ENCODE measurements around the gene HPCAL1.

The HPCAL1 gene

DNA sequence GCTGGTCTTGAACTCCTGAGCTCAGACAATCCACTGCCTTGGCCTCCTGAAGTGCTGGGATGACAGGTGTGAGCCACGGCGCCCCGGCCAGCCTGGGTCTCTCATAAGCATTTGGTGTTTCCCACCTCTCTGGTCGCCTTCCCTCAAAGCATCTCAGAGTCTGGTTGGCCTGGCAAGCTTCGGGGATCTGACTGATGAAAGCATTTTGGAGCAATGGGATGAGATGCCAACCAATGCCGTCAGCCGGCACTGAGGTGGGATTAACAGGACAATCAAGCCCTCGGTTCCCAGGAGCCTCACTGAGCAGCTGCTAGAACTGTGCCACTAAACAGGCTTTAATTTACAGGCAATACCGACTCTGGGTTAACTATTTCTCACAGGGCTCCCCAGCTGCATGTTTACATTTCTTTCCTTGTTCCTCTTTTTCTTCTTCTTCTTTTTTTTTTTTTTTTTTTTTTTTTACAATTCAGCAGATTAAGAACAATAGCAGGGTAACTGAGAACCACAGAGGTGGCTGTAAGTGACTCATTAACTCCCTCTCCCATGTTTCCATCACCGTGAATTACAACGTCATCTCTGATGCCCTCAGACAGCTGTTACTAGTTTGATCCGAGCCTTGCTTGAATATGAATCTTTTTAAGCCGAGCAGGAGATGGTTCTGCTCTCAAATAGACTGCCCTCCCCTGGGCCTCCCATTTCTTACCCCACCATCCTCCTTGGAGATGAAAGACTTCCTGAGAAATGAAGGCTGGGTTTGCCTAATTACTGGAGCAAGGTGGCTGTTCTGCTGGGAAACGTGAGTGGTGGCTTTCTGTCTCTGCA, 107.5 kb downstream of the HPCAL1 start:
- peak; percentile 56 for DNase-seq

DNA sequence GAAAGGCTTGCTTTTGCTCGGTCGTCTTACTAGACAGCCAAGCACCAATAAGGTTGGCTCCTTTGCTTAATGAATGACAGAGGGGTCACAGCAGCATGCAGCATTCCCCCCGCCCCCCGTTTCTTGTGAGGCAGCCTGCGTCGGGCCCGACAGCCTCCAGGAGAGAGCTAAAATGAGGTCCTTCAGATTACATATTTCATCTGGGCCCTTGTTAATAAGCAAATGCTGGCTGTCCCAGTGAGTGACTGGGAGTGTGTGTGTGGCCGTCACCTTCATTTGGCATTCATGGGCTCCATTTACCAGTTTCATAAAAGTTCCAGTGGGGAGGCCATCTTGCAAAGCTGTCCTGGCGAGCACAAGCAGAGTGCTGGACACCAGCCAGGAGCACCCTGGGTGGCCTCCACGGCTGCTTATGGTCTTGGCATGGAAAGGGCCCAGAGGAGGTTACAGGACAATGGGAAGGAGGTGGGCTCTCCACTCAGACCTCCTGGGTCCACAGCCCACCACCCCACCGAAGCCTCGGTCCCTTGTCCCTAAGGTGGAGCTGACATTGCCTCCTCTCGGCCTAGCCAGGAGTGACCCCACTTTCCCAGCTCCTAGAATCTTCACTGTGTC, 108.2 kb downstream of the HPCAL1 start:
- DNase-seq = peak; percentile 26

DNA sequence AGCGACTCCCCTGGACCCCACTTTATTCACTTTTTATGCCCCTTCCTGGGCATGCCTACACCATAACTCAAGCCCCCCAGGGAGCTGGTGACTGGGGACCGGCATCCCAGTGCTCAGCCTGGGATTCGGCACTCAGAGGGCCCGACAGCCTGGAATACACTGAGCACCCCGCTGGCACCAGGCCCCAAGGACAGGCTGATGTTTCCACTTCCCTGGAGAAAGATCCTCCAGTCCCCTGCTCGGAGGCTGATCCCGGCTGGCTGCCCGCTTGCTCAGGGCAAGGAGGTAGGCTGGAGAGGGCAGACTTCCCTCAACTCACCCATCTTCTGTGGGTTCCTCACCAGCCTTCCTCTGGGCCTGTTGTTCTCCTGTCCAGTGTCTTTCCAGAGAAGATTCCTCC, 108.9 kb downstream of the HPCAL1 start:
- no peak for DNase-seq

DNA sequence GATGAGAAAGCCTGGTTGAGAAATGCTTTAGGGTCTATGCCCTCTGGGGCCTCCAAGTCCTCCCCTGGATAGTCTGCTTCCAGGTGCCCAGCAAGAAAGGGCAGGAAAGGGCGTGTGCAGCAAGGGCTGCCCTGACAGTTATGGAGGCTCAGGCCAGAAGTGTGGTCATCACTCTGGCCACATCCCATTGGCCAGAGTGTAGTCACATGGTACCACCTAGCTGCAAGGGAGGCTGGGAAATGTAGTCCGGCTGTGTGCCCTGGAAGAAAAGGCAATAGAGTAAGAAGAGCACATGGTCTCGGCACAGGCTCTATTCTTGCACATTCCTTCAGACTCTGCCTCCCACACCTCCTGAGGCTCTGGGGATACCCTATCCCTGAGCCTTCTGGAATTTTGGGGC, 109.7 kb downstream of the HPCAL1 start:
- peak; percentile 43 for DNase-seq

DNA sequence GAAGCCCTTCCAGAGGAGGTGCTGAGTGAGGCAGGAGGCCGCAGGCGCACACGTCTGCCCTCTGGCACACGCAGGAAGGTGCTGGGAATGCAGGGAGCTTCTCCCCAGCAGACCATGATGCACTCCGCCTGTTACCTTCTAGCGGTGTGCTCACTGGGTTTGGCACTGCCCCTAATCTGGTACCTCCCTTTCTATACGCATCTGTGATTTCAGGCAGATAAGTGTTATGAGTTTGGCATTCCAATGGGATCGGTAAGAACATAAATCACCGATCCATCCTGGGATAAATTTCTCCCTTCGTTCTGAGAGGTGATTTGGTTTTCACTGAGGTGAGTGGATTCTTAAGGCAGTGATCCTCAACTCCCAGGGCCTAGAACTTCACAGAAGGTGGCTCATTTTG, 110.8 kb downstream of the HPCAL1 start:
- no peak for DNase-seq

DNA sequence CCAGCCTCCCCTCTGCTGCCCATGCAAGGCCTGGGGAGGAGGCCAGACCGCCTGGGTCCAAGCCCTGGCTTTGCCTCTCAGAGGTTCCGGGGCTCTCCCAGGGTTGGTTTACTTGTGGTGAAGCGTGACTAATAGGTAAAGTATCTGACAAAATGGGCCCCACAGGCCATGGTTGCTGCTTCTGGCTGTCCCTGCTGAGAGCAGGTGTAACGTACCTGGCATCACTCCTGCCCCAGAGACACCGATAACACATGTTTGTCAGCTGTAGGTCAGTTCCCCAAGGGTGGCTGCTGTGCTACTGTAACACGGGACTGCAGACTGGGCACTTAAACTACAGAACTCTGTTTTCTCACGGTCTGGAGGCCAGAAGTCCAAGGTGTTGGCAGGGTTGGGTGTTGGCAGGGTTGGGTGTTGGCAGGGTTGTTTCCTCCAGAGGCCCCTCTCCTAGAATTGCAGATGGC, 111.3 kb downstream of the HPCAL1 start:
- DNase-seq = peak; percentile 34

DNA sequence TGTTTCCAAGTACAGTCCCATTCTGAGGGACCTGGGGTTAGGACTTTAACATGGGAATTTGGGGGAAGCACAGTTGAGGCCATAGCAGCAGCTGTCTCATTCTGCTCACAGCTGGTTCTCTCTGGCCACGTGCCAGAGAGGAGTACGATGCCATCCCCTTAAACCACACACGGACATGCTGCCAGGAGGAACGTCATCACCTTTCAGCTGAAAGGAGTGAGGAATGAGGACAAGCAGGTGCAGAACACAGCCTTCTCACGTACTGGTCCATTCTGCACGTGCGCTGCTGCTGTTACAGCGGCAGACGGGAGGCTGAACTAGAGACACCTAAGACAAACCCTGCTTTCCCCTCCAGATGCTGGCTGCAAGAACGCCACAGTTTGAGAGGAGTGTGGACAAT, 111.9 kb downstream of the HPCAL1 start:
- peak; percentile 23 for DNase-seq

DNA sequence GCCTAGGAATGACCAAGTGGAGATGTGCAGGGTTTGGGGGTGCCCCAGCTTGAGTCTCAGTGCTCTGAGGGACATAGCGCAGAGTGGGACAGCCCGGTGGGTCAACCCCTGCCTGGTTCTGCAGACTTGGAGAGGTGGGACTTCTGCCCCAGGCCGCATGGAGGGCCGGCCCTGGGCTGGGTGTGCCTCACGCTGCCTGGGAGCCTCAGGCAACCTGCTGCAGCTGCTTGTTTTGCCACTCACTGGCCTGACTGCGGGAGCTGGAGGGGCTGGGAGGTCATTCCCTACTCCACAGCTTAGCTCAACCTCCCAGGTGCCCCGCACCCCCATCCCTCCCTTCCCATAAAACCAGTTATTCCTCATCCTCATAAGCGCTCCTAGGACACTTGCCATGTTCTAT, 112.3 kb downstream of the HPCAL1 start:
- DNase-seq = no peak

DNA sequence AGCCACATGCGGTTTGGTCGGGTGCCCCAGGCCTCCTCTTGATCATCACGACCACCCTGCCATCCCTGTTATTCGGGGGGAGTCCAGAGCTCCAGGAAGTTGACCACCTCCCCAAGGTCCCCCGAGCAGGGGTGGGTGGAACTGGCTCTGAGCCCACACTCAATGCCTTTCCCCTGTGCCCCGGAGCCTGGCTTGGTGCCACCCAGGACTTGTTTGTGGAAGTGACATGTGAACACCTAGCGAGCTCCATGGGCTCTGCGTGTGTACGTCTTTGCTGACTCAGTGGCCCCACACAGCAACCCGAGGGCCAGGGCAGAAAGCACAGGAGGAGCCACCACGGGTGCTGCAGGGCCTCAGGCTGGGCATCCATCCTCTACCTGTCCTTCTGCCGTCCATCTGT, 112.9 kb downstream of the HPCAL1 start:
- DNase-seq = no peak

DNA sequence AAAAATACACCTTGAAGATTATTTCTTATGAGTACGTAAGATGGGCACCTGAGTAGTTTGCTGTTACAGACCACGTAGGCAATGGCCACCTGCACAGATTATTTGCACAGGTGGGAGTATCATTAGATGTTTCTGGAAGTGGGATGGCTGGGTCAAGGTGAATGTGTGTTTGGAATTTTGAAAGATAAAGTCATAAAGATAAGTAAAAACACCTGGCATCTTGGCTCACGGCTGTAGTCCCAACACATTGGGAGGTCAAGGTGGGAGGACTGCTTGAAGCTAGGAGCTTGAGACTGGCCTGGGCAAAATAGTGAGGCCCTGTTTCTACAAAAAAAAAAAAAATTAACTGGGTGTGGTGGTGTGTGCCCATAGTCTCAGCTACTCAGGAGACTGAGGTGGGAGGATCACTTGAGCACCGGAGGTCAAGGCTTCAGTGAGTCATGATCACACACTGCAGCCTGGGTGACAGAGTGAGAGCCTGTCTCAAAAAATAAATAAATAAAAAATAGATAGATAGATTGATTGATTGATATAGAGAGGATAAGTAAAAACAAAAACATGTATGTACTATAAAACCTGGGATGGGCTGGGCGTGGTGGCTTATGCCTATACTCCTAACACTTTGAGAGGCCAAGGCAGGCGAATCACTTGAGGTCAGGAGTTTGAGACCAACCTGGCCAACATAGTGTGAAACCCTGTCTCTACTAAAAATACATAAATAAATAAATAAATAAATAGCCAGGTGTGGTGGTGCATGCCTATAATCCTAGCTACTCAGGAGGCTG, 115.0 kb downstream of the HPCAL1 start:
- no peak for DNase-seq

DNA sequence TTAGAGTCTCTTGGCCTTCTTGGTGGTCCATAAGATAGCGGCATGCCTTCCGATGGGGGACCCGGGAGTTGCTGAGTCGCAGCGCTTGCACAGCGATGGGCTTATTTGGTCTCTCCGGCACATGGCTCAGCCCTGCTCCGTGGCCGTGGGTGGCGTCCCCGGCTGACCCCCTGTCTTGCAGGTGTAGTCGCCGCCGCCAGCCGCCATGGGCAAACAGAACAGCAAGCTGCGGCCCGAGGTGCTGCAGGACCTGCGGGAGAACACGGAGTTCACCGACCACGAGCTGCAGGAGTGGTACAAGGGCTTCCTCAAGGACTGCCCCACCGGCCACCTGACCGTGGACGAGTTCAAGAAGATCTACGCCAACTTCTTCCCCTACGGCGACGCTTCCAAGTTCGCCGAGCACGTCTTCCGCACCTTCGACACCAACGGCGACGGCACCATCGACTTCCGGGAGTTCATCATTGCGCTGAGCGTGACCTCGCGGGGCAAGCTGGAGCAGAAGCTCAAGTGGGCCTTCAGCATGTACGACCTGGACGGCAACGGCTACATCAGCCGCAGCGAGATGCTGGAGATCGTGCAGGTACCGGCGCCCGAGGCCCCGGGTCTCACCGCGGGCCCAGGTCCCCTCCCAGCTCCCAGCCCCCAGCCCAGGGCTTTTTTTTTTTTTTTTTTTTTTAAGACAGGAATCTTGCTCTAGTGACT, 117.0 kb downstream of the HPCAL1 start:
- no peak for DNase-seq

DNA sequence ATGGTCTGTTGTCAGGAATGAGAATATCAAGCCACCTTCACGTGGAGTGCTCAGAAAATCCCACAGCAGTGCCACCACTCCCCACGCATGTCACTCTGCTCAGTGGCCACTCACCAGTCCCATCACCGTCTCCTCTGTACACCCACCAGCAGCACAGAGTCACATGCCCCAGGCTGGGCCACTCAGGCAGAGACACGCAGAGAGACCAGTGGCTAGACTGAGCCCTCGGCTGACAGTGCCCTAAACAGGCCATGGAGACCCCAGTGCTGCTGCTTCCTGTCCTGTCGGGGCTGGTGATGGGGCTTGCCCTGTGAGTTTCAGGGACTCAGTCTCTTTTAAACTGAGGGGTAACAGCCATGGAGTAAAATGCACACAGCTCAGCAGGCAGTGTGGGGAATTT, 119.5 kb downstream of the HPCAL1 start:
- DNase-seq = no peak

DNA sequence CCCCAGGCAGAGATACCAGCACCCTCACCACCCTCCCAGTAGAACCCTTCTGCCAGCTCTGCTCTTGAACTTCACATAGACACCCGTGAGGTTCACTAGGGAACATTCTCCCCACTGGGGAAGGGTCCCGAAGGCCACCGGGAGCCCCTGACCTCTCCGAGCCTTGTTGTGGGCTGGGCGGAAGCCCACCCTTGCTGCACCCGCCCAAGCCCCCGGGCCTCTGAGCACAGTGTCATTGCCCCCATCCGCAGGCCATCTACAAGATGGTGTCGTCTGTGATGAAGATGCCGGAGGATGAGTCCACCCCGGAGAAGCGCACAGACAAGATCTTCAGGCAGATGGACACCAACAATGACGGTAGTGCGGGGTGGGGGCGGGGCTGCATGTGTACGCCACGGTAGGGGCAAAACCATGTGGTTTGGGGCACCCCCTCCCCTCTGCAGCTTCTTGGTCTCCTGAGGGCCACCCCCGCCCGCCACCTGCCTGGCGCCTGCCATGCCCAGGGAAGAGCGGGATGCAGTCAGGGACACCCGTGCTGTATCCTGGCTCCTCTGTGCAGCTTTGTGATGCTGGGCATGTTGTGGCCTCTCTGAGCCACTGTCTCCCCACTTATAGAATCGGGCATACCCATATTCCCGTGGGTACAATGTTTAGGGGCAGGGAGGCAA, 120.2 kb downstream of the HPCAL1 start:
- no peak for DNase-seq

DNA sequence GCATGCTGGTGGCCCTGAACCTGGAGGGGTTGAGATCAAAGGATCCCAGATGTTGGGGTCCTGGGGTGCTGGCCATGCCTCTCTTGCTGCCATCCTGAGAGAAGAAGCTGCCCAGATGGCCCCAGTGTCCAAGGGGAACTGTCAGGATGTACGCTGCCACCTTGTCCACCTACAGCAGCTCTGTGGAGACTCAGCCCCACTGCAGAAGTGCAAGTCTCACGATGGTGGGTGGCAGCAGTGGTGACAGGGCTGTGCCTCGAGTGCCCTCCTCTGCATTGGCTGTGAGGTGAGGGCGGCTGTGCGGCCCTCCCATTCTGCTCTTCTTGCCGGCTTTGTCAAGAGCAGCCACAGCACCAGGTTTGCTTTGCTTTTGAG, 120.7 kb downstream of the HPCAL1 start:
- no peak for DNase-seq

DNA sequence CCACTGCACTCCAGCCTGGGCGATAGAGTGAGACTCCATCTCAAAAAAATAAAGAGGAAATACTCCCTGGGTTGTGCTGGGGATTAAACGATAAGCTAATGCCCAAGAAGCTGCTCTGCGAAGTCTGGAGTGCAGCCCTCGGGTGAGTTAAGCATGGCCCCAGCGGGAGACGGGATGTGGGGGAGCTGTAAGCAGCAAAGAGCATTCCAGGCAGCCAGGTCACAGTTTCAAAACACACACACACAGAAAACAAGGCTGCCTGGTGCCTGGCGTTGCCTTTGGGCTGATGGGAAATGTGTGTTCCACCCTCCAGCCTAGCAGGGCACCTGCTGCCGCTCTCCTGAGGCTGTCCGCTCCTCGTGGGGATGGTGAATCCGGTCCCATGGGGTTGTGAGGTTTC, 121.3 kb downstream of the HPCAL1 start:
- peak; percentile 91 for DNase-seq

DNA sequence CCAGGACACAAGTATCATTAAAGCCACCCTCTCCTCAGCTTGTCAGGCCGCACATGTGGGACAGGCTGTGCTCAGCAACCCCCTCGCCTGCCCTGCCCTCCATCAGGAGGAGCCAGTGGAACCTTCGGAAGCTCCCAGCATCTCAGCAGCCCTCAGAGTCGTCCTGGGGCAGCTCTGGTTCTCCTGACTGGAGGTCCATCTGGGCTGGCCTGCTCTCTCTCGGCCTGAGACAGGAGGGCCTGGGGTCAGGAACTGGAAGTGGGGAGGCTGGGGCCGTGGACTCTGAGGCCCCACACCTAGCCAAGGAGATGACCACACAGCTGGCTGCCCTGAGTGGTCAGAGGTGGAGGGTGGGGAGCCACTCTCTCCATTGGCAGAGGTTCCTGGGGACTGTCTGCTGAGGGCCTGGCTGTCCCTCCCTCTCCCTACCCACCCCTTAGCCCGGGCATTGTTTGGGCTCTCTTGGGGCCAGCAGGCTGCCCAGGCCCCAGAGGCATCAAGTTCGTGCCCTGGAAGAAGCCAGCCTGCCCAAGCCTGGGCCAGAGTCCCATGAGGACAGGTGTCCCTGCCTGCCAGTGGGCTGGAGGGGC, 122.3 kb downstream of the HPCAL1 start:
- DNase-seq = no peak

DNA sequence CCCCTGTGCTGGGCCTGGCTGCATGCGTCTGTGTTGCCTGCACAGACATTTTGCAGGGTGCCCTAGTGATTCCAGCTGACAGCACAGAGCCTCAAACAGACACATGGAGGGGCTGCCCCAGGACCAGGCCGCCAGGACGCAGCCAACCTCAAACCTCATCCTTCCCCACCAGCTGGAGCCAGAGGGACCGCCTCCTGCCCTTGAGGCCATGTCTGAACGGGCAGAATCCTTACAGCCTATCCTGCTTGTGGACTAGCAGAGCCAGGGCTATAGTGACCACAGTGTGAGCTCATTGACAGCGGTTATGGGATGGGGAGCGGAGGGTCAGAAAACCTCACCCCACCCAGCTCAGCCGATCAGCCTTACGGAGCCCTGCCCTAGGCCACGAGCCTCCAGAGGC, 123.0 kb downstream of the HPCAL1 start:
- no peak for DNase-seq

DNA sequence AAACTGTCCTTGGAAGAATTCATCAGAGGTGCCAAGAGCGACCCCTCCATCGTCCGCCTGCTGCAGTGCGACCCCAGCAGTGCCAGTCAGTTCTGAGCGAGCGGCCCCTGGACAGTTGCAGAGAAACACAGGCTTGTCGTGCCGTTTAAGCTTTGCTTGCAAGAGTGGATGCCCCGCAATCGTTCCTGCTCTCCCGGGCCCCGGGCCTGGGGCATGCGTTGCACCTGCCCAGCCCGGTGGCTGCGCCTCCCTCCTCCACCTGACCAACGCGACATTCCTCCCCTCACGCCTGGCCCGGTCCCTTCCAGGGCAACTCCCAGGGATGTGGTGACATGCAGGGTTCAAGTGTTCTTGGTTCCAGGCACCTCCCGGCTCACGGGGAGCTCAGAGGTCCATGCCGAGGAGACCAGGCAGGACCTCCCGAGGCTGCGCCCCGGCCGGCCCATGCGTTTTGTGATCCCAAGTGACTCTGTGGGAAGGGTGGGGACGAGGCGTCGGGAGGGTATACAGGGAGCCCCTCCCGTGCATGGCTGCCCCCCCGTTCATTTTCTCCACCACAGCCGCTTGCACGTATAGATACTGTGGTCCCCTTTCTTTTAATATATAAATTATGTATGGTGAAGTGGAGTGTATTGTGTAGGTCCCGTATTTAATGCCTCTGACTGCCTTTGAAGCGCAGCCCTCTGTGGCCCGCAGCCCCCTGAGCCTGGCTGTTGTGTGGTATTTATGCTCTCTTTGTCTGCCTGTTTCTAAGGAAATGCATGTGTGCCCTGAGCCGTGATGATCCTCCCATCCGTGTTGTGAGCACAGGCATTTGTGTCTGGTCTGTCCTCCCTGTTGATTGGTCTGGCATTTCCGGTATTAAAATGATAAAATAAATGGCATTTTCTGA, 124.3 kb downstream of the HPCAL1 start:
- no peak for DNase-seq

DNA sequence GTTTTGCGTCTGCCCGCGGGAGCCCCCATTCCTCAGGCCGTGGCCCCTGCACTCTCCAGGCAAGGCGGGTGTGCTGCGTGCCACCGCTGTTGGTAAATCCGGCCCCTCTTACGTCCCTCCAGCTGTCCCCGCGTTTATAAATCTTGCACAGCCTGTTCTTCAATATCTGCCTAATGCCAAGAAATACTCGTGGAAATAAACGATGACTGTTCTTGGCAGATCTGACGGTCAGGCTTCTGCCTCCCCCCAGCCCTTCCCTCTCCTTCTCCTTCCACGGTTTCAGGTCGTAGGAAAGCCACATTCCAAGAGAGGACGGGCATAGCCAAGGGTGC, 124.9 kb downstream of the HPCAL1 start:
- no peak for DNase-seq

DNA sequence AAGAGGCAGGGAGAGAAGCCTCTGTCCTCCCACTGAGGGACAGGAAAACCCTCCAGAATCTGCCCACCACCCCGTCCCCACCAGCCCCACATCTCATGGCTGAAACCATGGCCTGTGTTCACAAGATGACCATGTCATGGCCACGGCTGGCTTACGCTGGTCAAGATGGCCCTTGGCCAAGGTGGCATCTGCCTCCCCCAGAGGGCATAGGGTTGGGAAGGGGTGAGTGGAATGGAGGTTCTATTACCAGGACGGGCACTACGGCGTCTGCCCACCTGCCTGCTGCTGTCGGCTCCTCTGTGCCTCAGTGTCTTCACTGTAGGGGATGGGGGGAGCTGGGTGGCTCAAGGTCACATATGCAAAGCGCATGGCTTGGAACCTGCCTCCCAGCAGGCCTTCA, 125.7 kb downstream of the HPCAL1 start:
- DNase-seq = no peak

DNA sequence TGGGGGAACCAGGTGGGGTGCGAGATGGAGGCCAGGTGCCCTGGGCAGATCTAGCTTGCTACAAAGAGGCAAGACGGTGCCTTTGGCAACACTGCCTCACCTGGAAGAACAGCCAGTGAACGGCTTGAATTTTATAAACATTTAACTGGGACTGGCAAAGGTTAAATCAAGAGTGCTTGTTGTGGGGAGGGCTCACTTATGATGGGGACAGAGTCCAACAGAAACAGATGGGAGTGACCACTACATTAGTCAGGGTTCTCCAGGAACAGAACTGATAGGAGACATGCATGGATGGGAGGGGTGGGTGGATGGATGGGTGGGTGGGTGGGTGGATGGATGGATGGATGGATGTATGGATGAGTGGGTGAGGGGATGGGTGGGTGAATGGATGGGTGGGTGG, 126.2 kb downstream of the HPCAL1 start:
- DNase-seq = no peak
